ENCODE results near the gene SLC44A2. TPM values are rescaled to one million over a fixed set of nuclear protein-coding genes. Genes with fewer than 3 reads are reported as not detected.

The SLC44A2 gene
- total RNA-seq, 2 experiments from 2014 or later, result 151 to 168 TPM

DNA sequence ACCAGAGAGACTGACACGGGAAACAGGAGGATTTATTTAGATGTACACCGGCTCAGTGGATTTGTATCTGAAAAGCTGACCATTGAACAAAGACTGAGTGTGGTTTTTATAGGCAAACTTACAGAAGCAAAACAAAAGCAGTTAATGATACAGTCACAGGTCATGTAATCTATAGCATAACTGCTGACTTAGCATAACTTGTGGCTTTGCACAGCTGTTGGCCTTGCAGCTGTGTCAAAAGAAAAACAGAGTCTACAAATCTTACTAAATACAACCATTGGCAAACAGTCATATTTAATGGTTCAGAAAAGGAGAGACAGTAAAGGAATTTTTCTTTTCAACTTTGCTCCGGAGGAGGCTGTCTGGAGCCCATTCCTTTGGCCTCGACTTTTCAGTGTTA, 26.5 kb downstream of the SLC44A2 start:
- peaks cover 4% of the 10 kb centered on the region for H3K27me3 Mint-ChIP-seq
- H3K36me3 ChIP-seq (ENCODE audit: insufficient read depth, low read length), result peaks cover 3% of the 10 kb centered on the region
- H3K27me3 ChIP-seq (ENCODE audit: control insufficient read depth in 1 of 2, insufficient read depth in 2 of 2, low read length in 2 of 2), result no peaks in the 10 kb centered on the region
- H3K4me3 ChIP-seq (ENCODE audit: low read length), result no peak overlapping the region
- peaks cover 49% of the 10 kb centered on the region for H3K4me1 Mint-ChIP-seq (ENCODE audit: low read depth)
- CTCF ChIA-PET, result interaction anchor here (1.6 kb wide), 1 partner anchor 71 kb away, joined by 8 read pairs; no protein-coding TSS in a partner anchor
- peak overlapping the region; percentile 92 for H3K27ac Mint-ChIP-seq
- H3K4me3 Mint-ChIP-seq, result peak overlapping the region; percentile 88
- DNase-seq (no peak), ATAC-seq (ENCODE audit: poor library complexity) (no peak)
- intact Hi-C loops (cut with DNase I, micrococcal nuclease), result loop anchor here (2.0 to 10.0 kb wide), 7 partner anchors 43 to 149 kb away; partner anchors contain the start of genes KEAP1 (in 2 of the 2), CDKN2D (in 1 of the 2) and KRI1 (in 1 of the 2)
- no peak overlapping the region for H3K27ac ChIP-seq (ENCODE audit: low read depth in 1 of 2, low read length in 2 of 2)
- no peaks in the 10 kb centered on the region for H3K9me3 ChIP-seq (ENCODE audit: control insufficient read depth in 1 of 2, insufficient read depth in 1 of 2, low read length in 2 of 2)
- POLR2A ChIA-PET, result interaction anchor here (0.7 to 3.3 kb wide), 6 partner anchors 8 to 71 kb away, joined by 3 to 57 read pairs (median 9); partner anchors contain the start of gene QTRT1
- peaks cover 38% of the 10 kb centered on the region for H3K4me1 ChIP-seq (ENCODE audit: insufficient read depth, low read length)
- peaks cover 52% of the 10 kb centered on the region for H3K36me3 Mint-ChIP-seq (ENCODE audit: low read depth)
- TF ChIP-seq, protein P1, sequence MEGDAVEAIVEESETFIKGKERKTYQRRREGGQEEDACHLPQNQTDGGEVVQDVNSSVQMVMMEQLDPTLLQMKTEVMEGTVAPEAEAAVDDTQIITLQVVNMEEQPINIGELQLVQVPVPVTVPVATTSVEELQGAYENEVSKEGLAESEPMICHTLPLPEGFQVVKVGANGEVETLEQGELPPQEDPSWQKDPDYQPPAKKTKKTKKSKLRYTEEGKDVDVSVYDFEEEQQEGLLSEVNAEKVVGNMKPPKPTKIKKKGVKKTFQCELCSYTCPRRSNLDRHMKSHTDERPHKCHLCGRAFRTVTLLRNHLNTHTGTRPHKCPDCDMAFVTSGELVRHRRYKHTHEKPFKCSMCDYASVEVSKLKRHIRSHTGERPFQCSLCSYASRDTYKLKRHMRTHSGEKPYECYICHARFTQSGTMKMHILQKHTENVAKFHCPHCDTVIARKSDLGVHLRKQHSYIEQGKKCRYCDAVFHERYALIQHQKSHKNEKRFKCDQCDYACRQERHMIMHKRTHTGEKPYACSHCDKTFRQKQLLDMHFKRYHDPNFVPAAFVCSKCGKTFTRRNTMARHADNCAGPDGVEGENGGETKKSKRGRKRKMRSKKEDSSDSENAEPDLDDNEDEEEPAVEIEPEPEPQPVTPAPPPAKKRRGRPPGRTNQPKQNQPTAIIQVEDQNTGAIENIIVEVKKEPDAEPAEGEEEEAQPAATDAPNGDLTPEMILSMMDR (IDR thresholded peaks at IDR 0.05), result no peak
- no peaks in the 10 kb centered on the region for H3K9me3 Mint-ChIP-seq

DNA sequence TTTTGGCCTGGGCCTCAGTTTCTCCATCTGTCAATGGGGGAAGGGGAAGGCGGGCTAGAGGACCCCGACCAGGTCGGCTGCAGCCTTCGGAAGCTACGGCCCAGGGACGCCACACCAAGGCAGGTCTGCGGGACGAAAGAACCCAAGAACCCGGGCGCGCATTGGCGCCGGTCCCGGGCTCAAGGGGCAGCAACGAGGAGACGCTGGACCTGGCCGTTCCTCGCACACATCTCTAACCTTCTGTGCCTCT, 28.1 kb downstream of the SLC44A2 start:
- TF ChIP-seq, protein P1 (IDR thresholded peaks at IDR 0.05), result no peak
- POLR2A ChIA-PET, result interaction anchor here (0.6 to 3.3 kb wide), 12 partner anchors 9 to 182 kb away, joined by 3 to 57 read pairs (median 6); partner anchors contain the start of genes KEAP1, KRI1, QTRT1 and TMED1
- intact Hi-C loops (cut with DNase I, micrococcal nuclease), result loop anchor here (1.0 to 10.0 kb wide), 7 partner anchors 41 to 151 kb away; partner anchors contain the start of genes KEAP1 (in 2 of the 2), ATG4D (in 1 of the 2), CDKN2D (in 1 of the 2) and KRI1 (in 1 of the 2)
- Mint-ChIP-seq H3K4me3 (peak overlapping the region; percentile 88), H3K9me3 (no peaks in the 10 kb centered on the region), H3K4me1 (ENCODE audit: low read depth) (peaks cover 51% of the 10 kb centered on the region), H3K27me3 (peaks cover 4% of the 10 kb centered on the region), H3K27ac (peak overlapping the region; percentile 92), H3K36me3 (ENCODE audit: low read depth) (peaks cover 53% of the 10 kb centered on the region)
- peaks cover 5% of the 10 kb centered on the region for H3K36me3 ChIP-seq (ENCODE audit: insufficient read depth, low read length)
- peak overlapping the region; percentile 83 for H3K4me3 ChIP-seq (ENCODE audit: low read length)
- peaks cover 54% of the 10 kb centered on the region for H3K4me1 ChIP-seq (ENCODE audit: insufficient read depth, low read length)
- CTCF ChIA-PET, result interaction anchor here (1.2 kb wide), 1 partner anchor 50 kb away, joined by 4 read pairs; no protein-coding TSS in a partner anchor
- DNase-seq (no peak), ATAC-seq (ENCODE audit: poor library complexity) (no peak)
- peak overlapping the region; percentile 99 to 100 for H3K27ac ChIP-seq (ENCODE audit: low read depth in 1 of 2, low read length in 2 of 2)
- no peaks in the 10 kb centered on the region for H3K9me3 ChIP-seq (ENCODE audit: control insufficient read depth in 1 of 2, insufficient read depth in 1 of 2, low read length in 2 of 2)
- H3K27me3 ChIP-seq (ENCODE audit: control insufficient read depth in 1 of 2, insufficient read depth in 2 of 2, low read length in 2 of 2), result no peaks in the 10 kb centered on the region

- Mint-ChIP-seq H3K4me1 (ENCODE audit: low read depth) (peaks cover 53% of the 10 kb centered on the region), H3K36me3 (ENCODE audit: low read depth) (peaks cover 52% of the 10 kb centered on the region), H3K4me3 (peak within 1 kb of the TSS; percentile 94), H3K9me3 (no peaks in the 10 kb centered on the region), H3K27me3 (peaks cover 4% of the 10 kb centered on the region), H3K27ac (peak within 1 kb of the TSS; percentile 92)
- Histone ChIP-seq H3K36me3 (ENCODE audit: insufficient read depth, low read length) (peaks cover 8% of the 10 kb centered on the region), H3K9me3 (ENCODE audit: control insufficient read depth in 1 of 2, insufficient read depth in 1 of 2, low read length in 2 of 2) (no peaks in the 10 kb centered on the region), H3K4me3 (ENCODE audit: low read length) (peak within 1 kb of the TSS; percentile 92), H3K27me3 (ENCODE audit: control insufficient read depth in 1 of 2, insufficient read depth in 2 of 2, low read length in 2 of 2) (no peaks in the 10 kb centered on the region), H3K4me1 (ENCODE audit: insufficient read depth, low read length) (peaks cover 59% of the 10 kb centered on the region), H3K27ac (ENCODE audit: low read depth in 1 of 2, low read length in 2 of 2) (peak within 1 kb of the TSS; percentile 99 to 100)
- ChIA-PET POLR2A (interaction anchor here (1.0 to 3.3 kb wide), 9 partner anchors 10 to 182 kb away, joined by 3 to 57 read pairs (median 7); partner anchors contain the start of genes KEAP1, KRI1 and TMED1), CTCF (no interaction called here)
- peak; percentile 74 for ATAC-seq (ENCODE audit: poor library complexity)
- DNase-seq, result peak; percentile 99 to 100 (median 100)
- TF ChIP-seq, protein P1 (IDR thresholded peaks at IDR 0.05), result no peak
- intact Hi-C loops (cut with DNase I, micrococcal nuclease), result loop anchor here (1.0 to 10.0 kb wide), 9 partner anchors 41 to 183 kb away; partner anchors contain the start of genes KEAP1 (in 2 of the 2), ATG4D (in 1 of the 2), CDKN2D (in 1 of the 2) and KRI1 (in 1 of the 2)
Observed at GRCh38 chr19:10653732-10654609, 28.6 kb downstream of the SLC44A2 start, which contains the start of gene ILF3. Gene ILF3 (plus strand): TSS chr19:10654346. CDS start chr19:10670606, 16,260 bp downstream.

All from CD4-positive, alpha-beta T cell (primary cell).